Hepatocyte (in vitro differentiated cells): ENCODE measurements around the gene GRM1.

ENCODE experiments used
- EZH2 ChIP-seq: fragments of 200-600 bp; sonication (generic); IDR thresholded peaks from 2 replicates; pipeline ENCODE4 v1.6.1; 2016; ENCODE audit warnings: antibody characterized with exemption, mild to moderate bottlenecking, borderline replicate concordance
- TF ChIP-seq, protein P1 (sequence below): fragments of 200-600 bp; sonication (generic); IDR thresholded peaks from 2 replicates; pipeline ENCODE4 v1.5.1; 2016; ENCODE audit warnings: antibody characterized with exemption, mild to moderate bottlenecking; ENCODE audit not compliant: poor library complexity

DNA sequence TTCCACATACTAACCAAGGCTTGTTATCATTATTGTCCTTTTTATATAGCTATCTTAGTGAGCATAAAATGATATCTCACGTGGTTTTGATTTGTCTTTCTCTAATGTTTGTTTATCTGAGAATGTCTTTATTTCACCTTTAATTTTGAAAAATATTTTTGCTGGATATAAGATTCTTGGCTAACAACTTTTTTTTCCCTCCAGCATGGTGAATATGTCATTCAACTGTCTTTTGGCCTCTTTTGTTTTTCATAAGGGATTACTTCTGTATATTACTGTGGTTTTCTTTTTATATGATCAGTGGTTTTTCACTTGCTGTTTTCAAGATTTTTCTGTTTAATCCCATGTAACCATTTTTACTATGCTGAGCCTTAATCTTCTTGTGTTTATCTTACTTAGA lies 141.0 kb downstream of the GRM1 start:
- TF ChIP-seq, protein P1, sequence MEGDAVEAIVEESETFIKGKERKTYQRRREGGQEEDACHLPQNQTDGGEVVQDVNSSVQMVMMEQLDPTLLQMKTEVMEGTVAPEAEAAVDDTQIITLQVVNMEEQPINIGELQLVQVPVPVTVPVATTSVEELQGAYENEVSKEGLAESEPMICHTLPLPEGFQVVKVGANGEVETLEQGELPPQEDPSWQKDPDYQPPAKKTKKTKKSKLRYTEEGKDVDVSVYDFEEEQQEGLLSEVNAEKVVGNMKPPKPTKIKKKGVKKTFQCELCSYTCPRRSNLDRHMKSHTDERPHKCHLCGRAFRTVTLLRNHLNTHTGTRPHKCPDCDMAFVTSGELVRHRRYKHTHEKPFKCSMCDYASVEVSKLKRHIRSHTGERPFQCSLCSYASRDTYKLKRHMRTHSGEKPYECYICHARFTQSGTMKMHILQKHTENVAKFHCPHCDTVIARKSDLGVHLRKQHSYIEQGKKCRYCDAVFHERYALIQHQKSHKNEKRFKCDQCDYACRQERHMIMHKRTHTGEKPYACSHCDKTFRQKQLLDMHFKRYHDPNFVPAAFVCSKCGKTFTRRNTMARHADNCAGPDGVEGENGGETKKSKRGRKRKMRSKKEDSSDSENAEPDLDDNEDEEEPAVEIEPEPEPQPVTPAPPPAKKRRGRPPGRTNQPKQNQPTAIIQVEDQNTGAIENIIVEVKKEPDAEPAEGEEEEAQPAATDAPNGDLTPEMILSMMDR = no peak
- no peak for TF ChIP-seq EZH2
